Neural cell (in vitro differentiated cells): ENCODE data around the gene FAM117B.

Source experiments
- POLR2AphosphoS5 ChIP-seq: IDR thresholded peaks from 2 replicates; pipeline ENCODE4 v1.6.1; 2012
- RAD21 ChIP-seq: fragments of 450-650 bp; conservative IDR thresholded peaks from 2 replicates; pipeline ENCODE4 v1.6.1; 2014; ENCODE audit warnings: antibody characterized with exemption, mild to moderate bottlenecking, moderate library complexity

DNA sequence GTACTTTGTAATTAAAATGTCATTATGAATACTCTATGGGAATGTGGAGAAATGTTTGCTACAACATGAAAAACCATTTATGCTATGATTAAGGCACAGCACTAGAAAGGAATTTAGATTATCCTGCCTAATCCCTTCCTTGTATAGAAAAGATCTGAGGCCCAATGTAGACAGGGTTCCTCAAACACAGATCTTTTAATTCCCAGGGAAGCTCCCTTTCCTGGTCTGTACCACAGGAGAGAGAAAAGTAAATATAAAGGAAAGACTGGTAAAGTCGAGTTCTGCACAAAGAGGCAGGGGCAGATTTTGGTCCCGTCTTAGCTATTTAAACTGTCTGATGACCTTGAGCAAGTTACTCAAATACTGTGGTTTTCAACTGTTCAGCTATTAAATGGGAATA lies 152.1 kb downstream of the FAM117B start:
- TF ChIP-seq POLR2AphosphoS5, result no peak
- no peak for TF ChIP-seq RAD21
